Fibroblast of mammary gland (primary cell): ENCODE data around the gene TTC32.
"Not testable (repeated sequence)": the region's sequence is repeated elsewhere in the genome, so short reads cannot be mapped to it uniquely, and the experiment has no call there.

Experiments
- DNase-seq: peaks from one replicate; pipeline ENCODE4 v3.0.0-alpha.2; 2010; ENCODE audit warnings: low read depth
- H3K4me3 ChIP-seq: 2 replicates; pipeline ENCODE4 v1.5.1; 2011; ENCODE audit warnings: low read depth, mild to moderate bottlenecking, low read length, moderate library complexity; ENCODE audit not compliant: control insufficient read depth
- TF ChIP-seq, protein P1 (sequence below): conservative IDR thresholded peaks from 2 replicates; pipeline ENCODE4 v1.5.1; 2011; ENCODE audit warnings: low read depth, low read length, inconsistent platforms; ENCODE audit not compliant: control insufficient read depth, insufficient read depth

TTC32 gene

DNA sequence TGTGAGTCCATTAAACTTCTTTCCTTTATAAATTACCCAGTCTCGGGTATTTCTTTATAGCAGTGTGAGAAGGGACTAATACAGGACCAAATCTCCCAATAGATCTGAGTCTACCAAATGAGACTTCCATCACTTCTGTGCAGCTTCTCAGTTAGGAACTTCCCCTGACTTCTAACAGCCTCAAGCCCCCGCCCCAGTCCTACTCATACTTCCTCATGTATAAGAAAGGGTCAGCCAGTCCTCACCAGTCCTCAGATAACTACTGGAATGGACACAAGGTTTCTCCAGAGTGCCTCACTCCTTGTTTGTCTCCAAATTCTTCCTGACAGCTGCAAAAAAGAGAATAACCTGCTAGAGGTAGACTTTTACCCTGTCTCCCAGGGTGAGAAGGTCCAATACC lies 19.5 kb downstream of the TTC32 start:
- no peak overlapping the region for H3K4me3 ChIP-seq
- TF ChIP-seq, protein P1, sequence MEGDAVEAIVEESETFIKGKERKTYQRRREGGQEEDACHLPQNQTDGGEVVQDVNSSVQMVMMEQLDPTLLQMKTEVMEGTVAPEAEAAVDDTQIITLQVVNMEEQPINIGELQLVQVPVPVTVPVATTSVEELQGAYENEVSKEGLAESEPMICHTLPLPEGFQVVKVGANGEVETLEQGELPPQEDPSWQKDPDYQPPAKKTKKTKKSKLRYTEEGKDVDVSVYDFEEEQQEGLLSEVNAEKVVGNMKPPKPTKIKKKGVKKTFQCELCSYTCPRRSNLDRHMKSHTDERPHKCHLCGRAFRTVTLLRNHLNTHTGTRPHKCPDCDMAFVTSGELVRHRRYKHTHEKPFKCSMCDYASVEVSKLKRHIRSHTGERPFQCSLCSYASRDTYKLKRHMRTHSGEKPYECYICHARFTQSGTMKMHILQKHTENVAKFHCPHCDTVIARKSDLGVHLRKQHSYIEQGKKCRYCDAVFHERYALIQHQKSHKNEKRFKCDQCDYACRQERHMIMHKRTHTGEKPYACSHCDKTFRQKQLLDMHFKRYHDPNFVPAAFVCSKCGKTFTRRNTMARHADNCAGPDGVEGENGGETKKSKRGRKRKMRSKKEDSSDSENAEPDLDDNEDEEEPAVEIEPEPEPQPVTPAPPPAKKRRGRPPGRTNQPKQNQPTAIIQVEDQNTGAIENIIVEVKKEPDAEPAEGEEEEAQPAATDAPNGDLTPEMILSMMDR, result no peak
- no peak for DNase-seq

DNA sequence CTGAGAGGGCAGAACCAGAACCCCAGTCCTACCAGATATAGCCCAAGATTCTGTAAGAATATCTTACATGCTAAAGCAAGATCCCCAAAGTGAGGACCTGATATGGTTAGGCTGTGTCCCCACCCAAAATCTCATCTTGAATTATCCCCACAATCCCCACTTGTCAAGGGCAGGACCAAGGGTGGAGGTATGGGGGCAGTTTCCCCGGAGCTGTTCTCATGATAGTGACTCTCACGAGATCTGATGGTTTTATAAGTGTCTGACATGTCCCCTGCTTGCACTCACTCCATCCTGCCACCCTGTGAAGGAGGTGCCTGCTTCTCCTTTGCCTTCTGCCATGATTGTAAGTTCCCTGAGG lies 19.9 kb downstream of the TTC32 start:
- TF ChIP-seq, protein P1, result no peak
- H3K4me3 ChIP-seq, result no peak overlapping the region
- DNase-seq, result no peak

DNA sequence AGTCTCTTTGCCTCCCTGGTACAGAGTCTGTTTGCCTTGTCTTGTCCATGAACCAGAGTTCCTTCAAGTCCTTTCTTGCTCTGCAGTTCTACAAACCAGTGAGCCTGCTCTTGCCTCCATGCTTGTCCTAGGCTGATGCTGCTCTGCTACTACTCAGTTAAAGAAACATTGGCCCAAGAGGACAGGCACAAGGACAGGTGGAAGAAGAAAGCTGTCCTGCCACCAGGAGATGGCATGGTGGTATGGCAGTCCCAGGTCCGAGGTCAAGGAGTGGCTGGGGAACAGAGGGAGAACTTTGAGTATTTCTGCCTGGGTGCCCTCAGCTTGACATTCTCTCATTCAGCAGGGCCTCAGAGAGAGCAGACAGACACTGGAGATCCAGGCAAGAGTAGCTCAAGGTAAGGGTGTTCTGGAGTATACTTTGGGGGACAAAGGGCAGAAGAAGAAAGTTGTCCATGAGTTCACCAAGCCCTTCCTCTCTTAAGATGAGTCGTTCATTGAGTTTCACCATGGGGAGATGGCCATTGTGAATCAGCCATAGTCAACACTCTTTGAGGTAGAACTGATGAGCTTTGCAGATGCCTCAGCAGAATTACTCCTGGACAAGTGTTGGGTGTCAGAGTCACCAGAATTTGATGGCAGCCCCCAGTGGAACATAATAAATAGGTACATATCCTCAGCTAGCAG lies 20.4 kb downstream of the TTC32 start:
- DNase-seq, result no peak
- TF ChIP-seq, protein P1, result no peak
- H3K4me3 ChIP-seq, result no peak overlapping the region

DNA sequence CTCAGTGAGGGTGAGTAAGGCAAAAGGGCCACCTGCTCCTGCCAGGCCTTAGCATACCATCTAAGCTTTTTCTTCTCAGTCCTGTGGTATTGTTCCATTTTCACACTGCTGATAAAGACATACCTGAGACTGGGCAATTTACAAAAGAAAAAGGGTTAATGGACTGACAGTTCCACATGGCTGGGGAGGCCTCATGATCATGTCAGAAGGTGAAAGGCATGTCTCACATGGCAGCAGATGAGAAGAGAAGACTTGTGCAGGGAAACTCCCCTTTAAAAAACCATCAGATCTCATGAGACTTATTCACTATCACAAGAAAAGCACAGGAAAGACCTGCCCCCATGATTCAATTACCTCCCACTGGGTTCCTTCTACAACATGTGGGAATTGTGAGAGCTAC lies 21.6 kb downstream of the TTC32 start:
- DNase-seq, H3K4me3 ChIP-seq: not testable (repeated sequence)

DNA sequence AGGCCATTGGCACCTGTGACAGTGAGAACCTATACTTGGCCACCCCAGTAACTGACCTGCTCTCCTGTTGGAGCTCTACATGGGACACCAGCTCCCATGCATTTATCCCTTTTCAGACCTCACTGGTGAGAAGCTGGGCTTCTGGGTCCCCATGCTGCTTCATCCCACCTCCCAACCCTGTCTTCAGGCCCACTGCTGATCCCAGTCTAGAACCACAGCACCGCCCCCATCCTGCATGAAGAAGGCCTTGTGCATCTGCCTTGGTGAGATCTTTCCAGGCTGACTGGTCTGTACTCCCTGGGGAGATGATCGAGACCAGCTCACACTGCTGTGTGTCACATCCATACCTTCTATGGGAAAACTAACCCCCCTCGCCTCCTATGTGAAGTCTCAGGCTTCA lies 22.7 kb downstream of the TTC32 start:
- peak; percentile 47 for DNase-seq
- TF ChIP-seq, protein P1, result no peak

DNA sequence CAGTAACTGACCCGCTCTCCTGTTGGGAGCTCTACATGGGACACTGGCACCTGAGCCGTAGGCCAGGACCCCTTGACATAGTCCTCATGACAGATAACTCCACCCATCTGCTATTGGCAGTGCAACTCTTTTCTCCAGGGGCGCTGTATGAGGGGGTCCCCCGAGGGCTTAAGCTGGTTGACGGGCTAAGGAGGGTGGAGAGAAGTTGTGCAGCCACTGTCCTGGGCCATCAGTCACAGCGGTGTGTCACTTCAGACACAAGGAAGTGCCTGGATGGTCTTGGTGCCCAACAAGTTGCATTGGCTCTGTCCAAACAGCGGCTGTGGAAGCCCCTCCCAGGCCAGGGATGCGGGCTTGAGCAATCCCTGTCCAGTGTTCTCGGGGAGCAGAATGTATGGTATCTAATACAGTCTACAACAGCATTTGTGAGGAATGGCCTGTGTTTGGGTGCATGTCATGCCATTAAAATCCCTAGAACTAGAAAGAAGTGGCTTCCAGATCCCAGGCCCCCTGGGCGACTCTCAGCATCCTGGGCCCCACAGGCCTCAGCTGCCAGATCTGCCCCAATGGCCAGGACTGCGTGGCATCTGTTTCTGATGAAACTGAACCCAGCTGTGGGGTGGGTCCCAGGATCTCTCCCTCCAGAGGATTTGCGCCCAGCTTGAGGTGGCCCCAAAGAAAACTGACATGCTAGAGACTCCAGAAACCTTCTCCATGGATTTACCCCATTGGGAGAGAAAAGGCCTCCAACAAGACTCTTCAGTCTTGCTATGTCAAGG lies 23.3 kb downstream of the TTC32 start:
- TF ChIP-seq, protein P1, result no peak
- H3K4me3 ChIP-seq, result no peak overlapping the region
- DNase-seq, result no peak

More for the DNA sequence above, 22.7 kb downstream of the TTC32 start:
- no peak overlapping the region for H3K4me3 ChIP-seq

DNA sequence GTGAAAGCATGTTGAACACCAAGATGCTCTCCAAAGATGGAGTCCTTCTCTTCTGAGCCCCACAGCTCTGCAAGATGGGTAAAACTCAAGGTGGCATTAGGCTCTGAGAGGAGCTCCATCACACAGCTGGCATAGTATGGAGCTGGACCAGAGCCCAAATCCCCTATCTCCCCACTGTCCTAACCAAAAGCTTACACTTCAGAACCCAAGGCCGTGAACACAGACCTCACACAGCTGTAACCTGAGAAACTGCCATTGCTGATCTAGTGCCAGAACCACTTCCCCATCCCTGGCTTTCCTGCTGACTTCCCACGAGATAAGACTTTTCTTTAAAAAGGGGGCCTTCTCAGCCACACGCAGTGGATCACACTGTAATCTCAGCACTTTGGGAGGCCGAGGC lies 25.0 kb downstream of the TTC32 start:
- TF ChIP-seq, protein P1, result no peak
- H3K4me3 ChIP-seq, result no peak overlapping the region
- no peak for DNase-seq
